ENCODE data around the gene LCTL.
"Not testable (repeated sequence)": the region's sequence is repeated elsewhere in the genome, so short reads cannot be mapped to it uniquely, and the experiment has no call there.

Gene LCTL

GRCh38 chr15:66590435-66590834 lies 24.6 kb upstream of the LCTL start:
- DNase-seq: no peak

- not testable (repeated sequence) for DNase-seq
Measured at GRCh38 chr15:66589429-66589828, 23.6 kb upstream of the LCTL start.

GRCh38 chr15:66588971-66589370 lies 23.2 kb upstream of the LCTL start:
- no peak for DNase-seq

- DNase-seq: no peak
Measured at GRCh38 chr15:66588537-66588936, 22.7 kb upstream of the LCTL start.

GRCh38 chr15:66587749-66588148 lies 22.0 kb upstream of the LCTL start:
- no peak for DNase-seq

- DNase-seq: no peak
Measured at GRCh38 chr15:66587020-66587419, 21.2 kb upstream of the LCTL start.

GRCh38 chr15:66586155-66586976 lies 20.6 kb upstream of the LCTL start:
- no peak for DNase-seq

- DNase-seq: no peak
Measured at GRCh38 chr15:66581972-66582537, 16.3 kb upstream of the LCTL start.

GRCh38 chr15:66580643-66581042 lies 14.8 kb upstream of the LCTL start:
- no peak for DNase-seq

GRCh38 chr15:66578286-66578875 lies 12.6 kb upstream of the LCTL start:
- DNase-seq: no peak

- no peak for DNase-seq
Measured at GRCh38 chr15:66574596-66574950, 8.8 kb upstream of the LCTL start.

GRCh38 chr15:66573719-66574595 lies 8.2 kb upstream of the LCTL start:
- no peak for DNase-seq

GRCh38 chr15:66573348-66573718 lies 7.5 kb upstream of the LCTL start:
- no peak for DNase-seq

GRCh38 chr15:66572146-66572545 lies 6.3 kb upstream of the LCTL start:
- no peak for DNase-seq

GRCh38 chr15:66570842-66571478 lies 5.2 kb upstream of the LCTL start:
- no peak for DNase-seq

GRCh38 chr15:66570327-66570726 lies 4.5 kb upstream of the LCTL start:
- DNase-seq: no peak

GRCh38 chr15:66569461-66570137 lies 3.8 kb upstream of the LCTL start:
- DNase-seq: no peak

GRCh38 chr15:66567897-66568296 lies 2.1 kb upstream of the LCTL start:
- no peak for DNase-seq

GRCh38 chr15:66566963-66567531 lies 1.2 kb upstream of the LCTL start:
- peak; percentile 70 for DNase-seq

- DNase-seq: no peak
Measured at GRCh38 chr15:66565141-66565641, 607 bp downstream of the LCTL start.

- DNase-seq: no peak
Measured at GRCh38 chr15:66564136-66565041, 1.4 kb downstream of the LCTL start.

All from CD4-positive, alpha-beta T cell treated with Interleukin-17A for 1 hour (primary cell).